Activated CD8-positive, alpha-beta memory T cell treated with anti-CD3 and anti-CD28 coated beads, Interleukin-2, amount 50 U/mL, for 4 hours (primary cell): ENCODE results near the gene RFX2.
A peak's percentile ranks its signal among the peaks of the same experiment; 100 is the strongest.
"Not testable (repeated sequence)": the region's sequence is repeated elsewhere in the genome, so short reads cannot be mapped to it uniquely, and the experiment has no call there.

Experiments
- DNase-seq: peaks from one replicate; pipeline ENCODE4 v3.0.0-alpha.2; 2020

RFX2 gene

GRCh38 chr19:6110360-6110977 lies at the start of gene RFX2:
TSS of gene RFX2 (minus strand) at chr19:6110500. CDS start at chr19:6047496, 63,004 bp downstream.
- peak; percentile 99 for DNase-seq

- no peak for DNase-seq
These were observed 45.7 kb upstream of the RFX2 start for GRCh38 chr19:6156033-6156432.

GRCh38 chr19:6150289-6150688 lies 40.0 kb upstream of the RFX2 start:
- DNase-seq, result no peak

- no peak for DNase-seq
These were observed 30.9 kb upstream of the RFX2 start for GRCh38 chr19:6141217-6141616.

GRCh38 chr19:6138511-6138910 lies 28.2 kb upstream of the RFX2 start:
- DNase-seq, result no peak

- no peak for DNase-seq
These were observed 27.8 kb upstream of the RFX2 start for GRCh38 chr19:6138066-6138465.

- DNase-seq, result no peak
These were observed 22.9 kb upstream of the RFX2 start for GRCh38 chr19:6133231-6133630.

GRCh38 chr19:6132482-6132881 lies 22.2 kb upstream of the RFX2 start:
- no peak for DNase-seq

GRCh38 chr19:6127716-6128335 lies 17.5 kb upstream of the RFX2 start:
- no peak for DNase-seq

GRCh38 chr19:6126335-6126974 lies 16.2 kb upstream of the RFX2 start:
- DNase-seq, result no peak

GRCh38 chr19:6125571-6125989 lies 15.3 kb upstream of the RFX2 start:
- peak; percentile 61 for DNase-seq

- DNase-seq, result no peak
These were observed 8.7 kb upstream of the RFX2 start for GRCh38 chr19:6119031-6119430.

- no peak for DNase-seq
These were observed 7.7 kb upstream of the RFX2 start for GRCh38 chr19:6118043-6118442.

- DNase-seq, result no peak
These were observed 7.2 kb upstream of the RFX2 start for GRCh38 chr19:6117534-6117933.

- no peak for DNase-seq
These were observed 6.6 kb upstream of the RFX2 start for GRCh38 chr19:6116749-6117430.

GRCh38 chr19:6115992-6116391 lies 5.7 kb upstream of the RFX2 start:
- DNase-seq, result no peak

- no peak for DNase-seq
These were observed 3.4 kb upstream of the RFX2 start for GRCh38 chr19:6113616-6114188.

GRCh38 chr19:6109947-6110346 lies 353 bp downstream of the RFX2 start:
- DNase-seq, result no peak

- peak; percentile 77 for DNase-seq
These were observed 1.3 kb downstream of the RFX2 start for GRCh38 chr19:6108721-6109633.

- not testable (repeated sequence) for DNase-seq
These were observed 3.5 kb downstream of the RFX2 start for GRCh38 chr19:6106643-6107294.

- DNase-seq, result no peak
These were observed 4.9 kb downstream of the RFX2 start for GRCh38 chr19:6105444-6105843.

GRCh38 chr19:6103894-6104293 lies 6.4 kb downstream of the RFX2 start:
- DNase-seq, result no peak
